GM13976 (cell line): ENCODE results near the gene CLCNKA.
A peak's percentile ranks its signal among the peaks of the same experiment; 100 is the strongest.

Source experiments
- DNase-seq: peaks from one replicate; pipeline ENCODE4 v3.0.0; 2012; ENCODE audit warnings: low spot score
- CTCF ChIP-seq: IDR thresholded peaks from 2 replicates; pipeline ENCODE4 v1.5.1; 2012; ENCODE audit warnings: borderline replicate concordance, mild to moderate bottlenecking; ENCODE audit not compliant: insufficient read depth; ENCODE audit errors: extremely low read depth, missing control alignments, control extremely low read depth
- in situ Hi-C: fragments of 300-500 bp; cut with MboI; formaldehyde crosslinking; loops from one replicate; pipeline ENCODE4 v1.12.0; 2022; ENCODE audit warnings: low sequenced_read_pairs, mixed read lengths, inconsistent platforms; ENCODE audit not compliant: unreplicated experiment

Gene CLCNKA

GRCh38 chr1:16013220-16013907 is 8.5 kb upstream of the CLCNKA start:
- peak; percentile 80 for DNase-seq
- in situ Hi-C loops, result no loop called here
- TF ChIP-seq CTCF, result no peak

GRCh38 chr1:16013908-16014258 is 8.0 kb upstream of the CLCNKA start:
- TF ChIP-seq CTCF, result no peak
- in situ Hi-C loops, result no loop called here

GRCh38 chr1:16014509-16015482 is 7.0 kb upstream of the CLCNKA start:
- DNase-seq, result no peak
- TF ChIP-seq CTCF, result no peak
- in situ Hi-C loops, result no loop called here

More at GRCh38 chr1:16013908-16014258, 8.0 kb upstream of the CLCNKA start:
- DNase-seq, result no peak

- TF ChIP-seq CTCF, result no peak
- DNase-seq, result no peak
- in situ Hi-C loops, result no loop called here
Observed at GRCh38 chr1:16015491-16015890, 6.3 kb upstream of the CLCNKA start.

GRCh38 chr1:16015960-16016901 is 5.6 kb upstream of the CLCNKA start:
- in situ Hi-C loops, result no loop called here
- TF ChIP-seq CTCF, result no peak
- DNase-seq, result peak; percentile 47

- TF ChIP-seq CTCF, result no peak
- in situ Hi-C loops, result no loop called here
- DNase-seq, result no peak
Observed at GRCh38 chr1:16017076-16017460, 4.8 kb upstream of the CLCNKA start.
